SW480 (cell line): ENCODE data around the gene ZIC5.

Experiments used
- DNase-seq: peaks from one replicate; pipeline ENCODE4 v3.0.0-alpha.2; 2016; ENCODE audit warnings: low spot score

The ZIC5 gene

GRCh38 chr13:99987154-99988019, 15.8 kb upstream of the ZIC5 start:
- no peak for DNase-seq

GRCh38 chr13:99986741-99987140, 15.2 kb upstream of the ZIC5 start:
- no peak for DNase-seq

- DNase-seq = no peak
Observed at GRCh38 chr13:99985886-99986527, 14.4 kb upstream of the ZIC5 start.

DNA sequence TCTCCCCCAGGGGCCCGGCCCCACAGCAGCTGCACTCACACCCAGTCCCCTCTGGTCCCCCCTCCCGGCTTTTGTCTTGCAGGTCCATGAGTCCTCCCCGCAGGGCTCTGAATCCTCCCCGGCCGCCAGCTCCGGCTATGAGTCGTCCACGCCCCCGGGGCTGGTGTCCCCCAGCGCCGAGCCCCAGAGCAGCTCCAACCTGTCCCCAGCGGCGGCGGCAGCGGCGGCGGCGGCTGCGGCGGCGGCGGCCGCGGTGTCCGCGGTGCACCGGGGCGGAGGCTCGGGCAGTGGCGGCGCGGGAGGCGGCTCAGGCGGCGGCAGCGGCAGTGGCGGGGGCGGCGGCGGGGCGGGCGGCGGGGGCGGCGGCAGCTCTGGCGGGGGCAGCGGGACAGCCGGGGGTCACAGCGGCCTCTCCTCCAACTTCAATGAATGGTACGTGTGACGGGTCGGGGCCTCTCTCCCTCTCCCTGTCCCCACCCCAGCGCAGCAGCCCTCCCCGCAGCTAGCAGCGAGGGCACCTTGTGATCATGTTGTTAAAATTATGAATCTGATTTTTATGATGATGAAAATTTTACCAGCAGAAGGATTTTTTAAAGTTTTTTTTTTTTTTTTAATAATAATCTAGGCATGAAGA, 13.8 kb upstream of the ZIC5 start:
- peak; percentile 42 for DNase-seq

DNA sequence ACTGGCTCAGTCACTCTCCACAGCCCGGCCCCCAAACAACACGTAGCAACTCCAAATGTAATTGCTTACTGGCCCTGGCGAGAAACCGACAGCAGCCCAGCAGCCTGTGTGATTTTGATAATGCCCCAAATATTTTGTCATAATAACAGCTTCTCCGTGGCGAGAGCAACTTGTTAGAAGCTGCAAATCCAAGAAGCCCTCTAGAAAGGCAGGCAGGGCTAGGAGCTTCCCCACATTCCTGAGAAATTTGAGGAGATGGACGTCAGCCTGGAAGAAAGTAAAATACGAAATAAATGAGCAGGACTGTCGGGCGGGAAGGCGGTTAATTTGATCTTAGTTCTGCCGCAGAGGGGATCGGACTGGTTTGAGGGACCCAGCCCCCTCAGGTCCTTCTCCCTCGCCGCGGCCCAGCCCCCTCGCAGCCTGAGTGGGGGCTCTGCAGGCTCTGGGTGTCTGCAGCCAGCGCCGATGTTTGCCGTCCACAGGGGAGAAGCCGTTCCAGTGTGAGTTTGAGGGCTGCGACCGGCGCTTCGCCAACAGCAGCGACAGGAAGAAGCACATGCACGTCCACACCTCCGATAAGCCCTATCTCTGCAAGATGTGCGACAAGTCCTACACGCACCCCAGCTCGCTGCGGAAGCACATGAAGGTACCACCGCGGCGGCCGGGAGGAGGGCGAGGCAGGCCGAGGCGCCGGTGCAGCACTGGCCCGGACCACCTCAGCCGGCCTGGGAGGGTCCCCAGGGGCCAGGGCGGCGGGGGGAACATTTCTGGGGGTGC, 13.1 kb upstream of the ZIC5 start:
- peak; percentile 66 for DNase-seq

- DNase-seq = peak; percentile 23
Observed at GRCh38 chr13:99983499-99984401, 12.2 kb upstream of the ZIC5 start.

DNA sequence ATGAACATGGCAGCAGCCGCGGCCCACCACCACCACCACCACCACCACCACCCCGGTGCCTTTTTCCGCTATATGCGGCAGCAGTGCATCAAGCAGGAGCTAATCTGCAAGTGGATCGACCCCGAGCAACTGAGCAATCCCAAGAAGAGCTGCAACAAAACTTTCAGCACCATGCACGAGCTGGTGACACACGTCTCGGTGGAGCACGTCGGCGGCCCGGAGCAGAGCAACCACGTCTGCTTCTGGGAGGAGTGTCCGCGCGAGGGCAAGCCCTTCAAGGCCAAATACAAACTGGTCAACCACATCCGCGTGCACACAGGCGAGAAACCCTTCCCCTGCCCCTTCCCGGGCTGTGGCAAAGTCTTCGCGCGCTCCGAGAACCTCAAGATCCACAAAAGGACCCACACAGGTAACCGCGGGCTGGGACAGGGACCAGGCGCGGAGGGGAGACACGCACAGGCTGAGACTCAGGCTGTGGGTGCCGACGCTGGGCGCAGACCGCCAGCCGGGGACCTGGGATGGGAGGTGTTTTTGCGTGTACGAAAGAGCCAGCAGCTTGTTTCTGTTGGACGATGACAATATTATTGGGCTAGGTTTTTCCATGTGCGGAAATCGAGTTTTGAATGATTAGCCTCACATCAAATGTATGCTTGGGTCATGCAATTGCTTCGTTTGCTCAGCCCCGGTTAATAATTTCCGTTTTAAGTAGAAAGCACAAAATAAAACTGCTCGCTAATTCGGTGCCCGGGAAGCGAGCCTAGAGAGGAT, 11.3 kb upstream of the ZIC5 start:
- peak; percentile 42 for DNase-seq

DNA sequence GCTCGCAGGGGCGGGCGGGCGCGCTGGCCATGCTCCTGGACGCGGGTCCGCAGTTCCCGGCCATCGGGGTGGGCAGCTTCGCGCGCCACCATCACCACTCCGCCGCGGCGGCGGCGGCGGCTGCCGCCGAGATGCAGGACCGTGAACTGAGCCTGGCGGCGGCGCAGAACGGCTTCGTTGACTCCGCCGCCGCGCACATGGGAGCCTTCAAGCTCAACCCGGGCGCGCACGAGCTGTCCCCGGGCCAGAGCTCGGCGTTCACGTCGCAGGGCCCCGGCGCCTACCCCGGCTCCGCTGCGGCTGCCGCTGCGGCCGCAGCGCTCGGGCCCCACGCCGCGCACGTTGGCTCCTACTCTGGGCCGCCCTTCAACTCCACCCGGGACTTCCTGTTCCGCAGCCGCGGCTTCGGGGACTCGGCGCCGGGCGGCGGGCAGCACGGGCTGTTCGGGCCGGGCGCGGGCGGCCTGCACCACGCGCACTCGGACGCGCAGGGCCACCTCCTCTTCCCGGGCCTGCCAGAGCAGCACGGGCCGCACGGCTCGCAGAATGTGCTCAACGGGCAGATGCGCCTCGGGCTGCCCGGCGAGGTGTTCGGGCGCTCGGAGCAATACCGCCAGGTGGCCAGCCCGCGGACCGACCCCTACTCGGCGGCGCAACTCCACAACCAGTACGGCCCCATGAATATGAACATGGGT, 10.6 kb upstream of the ZIC5 start:
- DNase-seq = peak; percentile 50

DNA sequence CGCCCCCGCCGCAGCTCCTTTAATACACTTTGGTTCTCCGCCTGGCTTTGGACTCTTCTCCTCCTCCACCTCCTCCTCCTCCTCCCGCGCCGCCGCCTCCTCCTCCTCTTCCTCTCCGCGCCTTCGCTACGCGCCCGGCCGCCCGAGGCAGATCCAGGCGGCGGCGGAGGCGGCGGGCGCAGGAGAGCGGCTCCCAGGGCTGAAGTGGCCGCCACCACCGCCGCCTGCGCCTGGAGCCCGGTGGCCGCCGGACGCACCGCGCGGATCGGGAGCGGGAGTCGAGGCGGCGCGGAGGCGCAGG, 10.1 kb upstream of the ZIC5 start, which contains the start of gene ZIC2:
Gene ZIC2 (plus strand): TSS at position 50 of the 301 bp plus-strand sequence. CDS start 281 bp downstream, outside the sequence.
- DNase-seq = peak; percentile 62

GRCh38 chr13:99980824-99981734, 9.5 kb upstream of the ZIC5 start:
- peak; percentile 78 for DNase-seq

DNA sequence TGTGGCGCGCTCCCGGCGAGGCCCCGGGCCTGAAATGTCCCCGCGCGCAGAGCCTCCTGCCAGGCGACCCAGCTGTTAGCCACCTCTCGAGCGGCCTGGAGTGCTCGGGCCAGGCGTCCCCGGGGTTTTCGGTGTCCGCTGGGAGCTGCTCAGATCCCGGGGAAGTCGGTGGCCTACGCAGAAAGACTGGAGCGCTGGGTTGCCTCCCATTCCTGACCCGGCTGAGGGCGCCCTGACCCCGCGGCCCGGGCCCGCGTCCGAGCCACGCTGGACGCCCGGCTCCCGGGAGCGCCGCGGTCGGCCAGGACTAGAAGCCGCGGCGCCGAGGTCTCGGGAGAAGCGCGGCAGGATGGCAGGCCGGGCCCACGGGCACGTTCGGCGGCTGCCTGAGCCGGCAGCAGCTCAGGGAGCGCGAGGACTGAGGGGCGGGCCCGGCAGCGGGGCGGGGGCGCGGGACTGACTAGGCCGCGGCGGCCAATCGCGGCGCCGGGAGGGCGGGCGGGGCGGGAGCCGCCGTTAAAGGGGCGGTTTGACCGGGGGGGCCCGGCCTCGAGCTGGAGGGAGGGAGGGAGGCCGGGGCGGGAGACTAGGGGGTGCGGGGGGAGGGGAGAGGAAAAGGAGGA, 8.7 kb upstream of the ZIC5 start:
- peak; percentile 83 for DNase-seq

DNA sequence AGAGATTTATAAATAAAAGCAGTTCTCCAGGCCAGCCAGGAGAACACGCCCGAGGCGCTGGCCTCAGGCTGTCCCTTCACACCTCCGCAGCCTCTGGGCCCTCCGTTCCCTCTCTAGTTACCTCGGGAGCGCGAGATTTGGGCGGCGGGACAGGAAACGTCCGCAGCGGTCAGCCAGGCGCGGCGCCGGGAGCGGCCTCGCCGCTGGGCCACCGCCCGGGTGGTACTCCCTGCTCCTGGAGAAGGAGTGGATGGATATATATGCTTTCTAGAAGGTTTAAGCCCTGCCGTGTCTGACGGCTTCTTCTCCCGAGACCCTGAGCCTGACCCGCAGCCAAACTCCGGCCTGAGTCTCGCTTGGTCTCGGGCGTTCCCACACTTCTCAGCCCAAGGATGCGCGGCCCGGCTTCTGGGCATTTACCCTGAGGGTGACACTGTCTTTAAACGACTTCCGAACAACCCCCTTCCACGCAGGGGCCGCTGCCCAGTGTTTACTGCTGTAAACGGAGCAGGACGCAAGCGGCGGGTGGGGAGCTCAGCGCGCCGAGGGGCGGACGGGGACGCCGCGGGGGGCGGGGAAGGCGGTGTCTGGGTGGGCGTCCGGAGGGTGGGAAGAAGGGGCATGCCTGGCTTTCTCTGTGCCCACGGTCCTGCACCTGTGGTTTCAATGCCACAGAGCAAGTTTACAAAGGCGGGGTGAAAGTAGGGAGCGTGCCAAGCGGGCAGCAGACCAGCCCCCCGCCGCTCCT, 8.1 kb upstream of the ZIC5 start:
- peak; percentile 52 for DNase-seq

DNA sequence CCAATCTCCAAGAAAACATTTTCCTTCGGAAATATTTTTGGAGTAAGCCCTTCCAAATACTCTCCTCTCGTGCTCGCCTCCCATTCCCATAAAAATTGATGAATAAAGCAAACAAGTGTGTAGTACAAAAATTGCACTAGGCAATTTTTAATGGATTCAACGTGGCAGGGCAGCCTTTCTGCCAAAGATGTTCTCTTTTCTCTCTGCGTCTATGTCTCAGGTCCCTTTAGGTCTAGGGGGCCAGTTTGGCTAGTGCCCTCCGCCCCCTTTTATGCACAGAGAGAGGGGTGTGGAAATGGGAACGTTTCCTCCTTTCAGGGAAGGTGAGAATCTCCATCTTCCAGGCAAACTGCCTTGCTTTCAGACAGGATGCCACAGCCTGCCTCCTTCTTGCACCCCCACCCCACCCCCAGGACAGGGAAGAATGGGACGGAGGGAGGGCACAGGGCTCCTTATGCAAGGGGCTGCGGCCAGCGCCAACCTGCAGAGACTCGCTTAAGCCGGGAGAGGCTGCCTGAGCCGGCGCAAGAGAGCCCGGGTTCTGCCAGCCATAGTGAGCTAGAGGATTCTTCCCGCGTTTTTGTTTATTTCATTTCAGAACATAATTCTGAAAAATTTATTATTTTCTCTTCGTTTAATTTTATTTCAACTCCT, 7.4 kb upstream of the ZIC5 start:
- no peak for DNase-seq

- no peak for DNase-seq
Observed at GRCh38 chr13:99977912-99978798, 6.6 kb upstream of the ZIC5 start.

- DNase-seq = peak; percentile 49
Observed at GRCh38 chr13:99977334-99977911, 5.9 kb upstream of the ZIC5 start.

DNA sequence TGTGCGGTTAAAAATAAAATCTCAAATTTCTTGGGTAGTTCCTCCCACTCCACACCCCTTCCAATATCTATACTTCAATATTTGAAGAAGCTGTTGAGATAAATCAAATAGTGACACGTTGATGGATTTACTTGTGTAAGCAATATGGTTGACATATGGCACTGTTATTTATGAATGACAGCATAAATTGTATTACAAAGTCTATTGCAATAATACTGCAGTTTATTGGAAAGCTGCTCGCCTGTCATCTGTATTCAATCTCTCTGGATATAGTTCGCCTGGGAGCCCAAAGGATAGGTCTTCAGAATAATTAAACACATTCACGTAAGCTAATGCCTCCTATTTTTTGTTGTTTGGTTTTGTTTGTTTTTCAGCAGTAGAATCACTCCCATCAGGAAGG, 5.0 kb upstream of the ZIC5 start:
- DNase-seq = no peak
